Aorta (tissue), 5 donors: ENCODE results near the gene RAP1GAP2. TPM values are rescaled to one million over a fixed set of nuclear protein-coding genes. Genes with fewer than 3 reads are reported as not detected.

ENCODE experiments used
- ATAC-seq: fragments of 200-7000 bp; cut with Tn5 transposase; one replicate; pipeline ENCODE4 v1.9.1; 2022; ENCODE audit warnings: moderate library complexity; ENCODE audit not compliant: low FRiP score
- DNase-seq, 2 donors: peaks; one replicate each; pipeline ENCODE4 v3.0.0-alpha.2; 2020
- H3K27ac ChIP-seq, 2 donors: one replicate each; pipeline ENCODE4 v1.5.1; 2013; ENCODE audit warnings: low read length in 2 of 2, mild to moderate bottlenecking in 2 of 2, moderate library complexity in 2 of 2, control low read depth in 1 of 2, inconsistent platforms in 1 of 2, low read depth in 1 of 2
- H3K27me3 ChIP-seq, 2 donors: one replicate each; pipeline ENCODE4 v1.6.1; 2013; ENCODE audit warnings: control low read depth in 1 of 2, low read length in 1 of 2, mild to moderate bottlenecking in 1 of 2, moderate library complexity in 1 of 2; ENCODE audit not compliant: insufficient read depth in 2 of 2, control insufficient read depth in 1 of 2
- H3K36me3 ChIP-seq, 2 donors: one replicate each; pipeline ENCODE4 v1.6.1; 2013; ENCODE audit warnings: control low read depth in 1 of 2, low read length in 1 of 2, mild to moderate bottlenecking in 1 of 2; ENCODE audit not compliant: insufficient read depth in 2 of 2, control insufficient read depth in 1 of 2
- H3K4me1 ChIP-seq, 2 donors: one replicate each; pipeline ENCODE4 v1.6.1; 2013; ENCODE audit warnings: low read length in 2 of 2, control low read depth in 1 of 2, mild to moderate bottlenecking in 1 of 2, moderate library complexity in 1 of 2; ENCODE audit not compliant: insufficient read depth in 2 of 2, control insufficient read depth in 1 of 2
- H3K4me3 ChIP-seq, 2 donors: one replicate each; pipeline ENCODE4 v1.5.1; 2013; ENCODE audit warnings: low read length in 2 of 2, control low read depth in 1 of 2, mild to moderate bottlenecking in 1 of 2
- H3K9me3 ChIP-seq: one replicate; pipeline ENCODE4 v1.6.1; 2013; ENCODE audit warnings: mild to moderate bottlenecking, low read length; ENCODE audit not compliant: control insufficient read depth
- WGBS, 2 donors: extraction: QIAGEN DNeasy Blood & Tissue Kit; methylation state at CpG; one replicate each; pipeline ENCODE4 v1.1.7; 2013; 5-methylcytosine and 5-hydroxymethylcytosine counted together
- intact Hi-C, 2 donors: fragments of 100-400 bp; cut with DNase I; formaldehyde crosslinking; loops; one replicate each; pipeline versions ENCODE4 v1.14.2 to v1.15.0; 2022
- polyA plus RNA-seq, 2 donors: library from polyadenylated mRNA; stranded (reverse); fragments of 200-250 nt; gene quantifications; one replicate each; pipeline ENCODE4 v1.2.3, GENCODE V29; 2013
- total RNA-seq, 2 donors: library from RNA; stranded (reverse); fragmentation: NEBNext Ultra II Directional; extraction: Animal tissue kit (Norgen Biotek cat#: 25700); gene quantifications; one replicate each; pipeline ENCODE4 v1.2.1, GENCODE V29; 2021
- donor health status: healthy with polysubstance abuse.
- donor health status: Bipolar disorder and iron deficiency.
- donor health status: DM: no; HTN: no; CAD: no.
- donor health status: DM: no; HTN: no; CAD: no.
- donor health status: DM: yes; HTN: yes; CAD: no.

RAP1GAP2 gene
- total and polyA plus RNA-seq, 4 donors: 2.0 to 7.7 (median 4.2) TPM

GRCh38 chr17:3012926-3013581, 216.8 kb downstream of the RAP1GAP2 start:
- Histone ChIP-seq H3K9me3 (no peaks in the 10 kb centered on the region), H3K36me3 (no peaks in the 10 kb centered on the region), H3K27me3 (no peaks in the 10 kb centered on the region), H3K4me1 (no peaks in the 10 kb centered on the region), H3K4me3 (no peak overlapping the region), H3K27ac (no peak overlapping the region)
- ATAC-seq (peak; percentile 84), DNase-seq (peak; percentile 76 to 81)
- 52 to 57% methylated on average over 21 of the region's 21 CpGs for WGBS, 2 donors
- intact Hi-C loops: loop anchor here (5.0 kb wide), 2 partner anchors 166 to 186 kb away; no protein-coding TSS in a partner anchor

- Histone ChIP-seq H3K9me3 (no peaks in the 10 kb centered on the region), H3K27ac (no peak overlapping the region), H3K4me1 (no peaks in the 10 kb centered on the region), H3K27me3 (no peaks in the 10 kb centered on the region), H3K4me3 (no peak overlapping the region), H3K36me3 (peaks cover 0 to 1% of the 10 kb centered on the region in 2 donors)
- 74 to 85% methylated on average over 7 of the region's 7 CpGs for WGBS, 2 donors
- DNase-seq (no peak), ATAC-seq (no peak)
- intact Hi-C loops: loop anchor here in 1 of 2 donors (2.0 kb wide), 1 partner anchor 187 kb away; no protein-coding TSS in a partner anchor
Observed at GRCh38 chr17:3015890-3016289, 219.7 kb downstream of the RAP1GAP2 start.

- DNase-seq: peak in 1 of 2 donors; percentile 34
Observed at GRCh38 chr17:3017936-3018335, 221.7 kb downstream of the RAP1GAP2 start.

GRCh38 chr17:3019761-3020160, 223.5 kb downstream of the RAP1GAP2 start:
- intact Hi-C loops: no loop called here
- H3K36me3 ChIP-seq: peaks cover 0 to 1% of the 10 kb centered on the region in 2 donors
- no peaks in the 10 kb centered on the region for H3K9me3 ChIP-seq
- DNase-seq (peak; percentile 32 to 53), ATAC-seq (no peak)
- H3K4me3 ChIP-seq: no peak overlapping the region
- H3K27ac ChIP-seq: no peak overlapping the region
- H3K4me1 ChIP-seq: no peaks in the 10 kb centered on the region
- H3K27me3 ChIP-seq: no peaks in the 10 kb centered on the region
- 72 to 89% methylated on average over 9 of the region's 9 CpGs for WGBS, 2 donors

More at GRCh38 chr17:3017936-3018335, 221.7 kb downstream of the RAP1GAP2 start:
- no peaks in the 10 kb centered on the region for H3K9me3 ChIP-seq
- H3K4me1 ChIP-seq: no peaks in the 10 kb centered on the region
- peaks cover 0 to 1% of the 10 kb centered on the region in 2 donors for H3K36me3 ChIP-seq
- no peak overlapping the region for H3K27ac ChIP-seq
- WGBS, 2 donors: 96% methylated on average over 15 of the region's 15 CpGs
- intact Hi-C loops: no loop called here
- H3K27me3 ChIP-seq: no peaks in the 10 kb centered on the region
- no peak for ATAC-seq
- H3K4me3 ChIP-seq: no peak overlapping the region

- no peak overlapping the region for H3K4me3 ChIP-seq
- no peaks in the 10 kb centered on the region for H3K4me1 ChIP-seq
- peaks cover 0 to 1% of the 10 kb centered on the region in 2 donors for H3K36me3 ChIP-seq
- 98% methylated on average over 16 of the region's 16 CpGs for WGBS, 2 donors
- no peak overlapping the region for H3K27ac ChIP-seq
- peak; percentile 14 to 20 for DNase-seq
- intact Hi-C loops: no loop called here
- no peak for ATAC-seq
- H3K9me3 ChIP-seq: no peaks in the 10 kb centered on the region
- no peaks in the 10 kb centered on the region for H3K27me3 ChIP-seq
Observed at GRCh38 chr17:3020381-3020780, 224.1 kb downstream of the RAP1GAP2 start.

GRCh38 chr17:3022197-3022596, 226.0 kb downstream of the RAP1GAP2 start:
- H3K27me3 ChIP-seq: no peaks in the 10 kb centered on the region
- no peaks in the 10 kb centered on the region for H3K9me3 ChIP-seq
- H3K36me3 ChIP-seq: peaks cover 0 to 1% of the 10 kb centered on the region in 2 donors
- intact Hi-C loops: no loop called here
- 89 to 92% methylated on average over 4 of the region's 4 CpGs for WGBS, 2 donors
- H3K27ac ChIP-seq: no peak overlapping the region
- H3K4me3 ChIP-seq: no peak overlapping the region
- ATAC-seq (no peak), DNase-seq (no peak)
- no peaks in the 10 kb centered on the region for H3K4me1 ChIP-seq

GRCh38 chr17:3024346-3024745, 228.1 kb downstream of the RAP1GAP2 start:
- H3K4me1 ChIP-seq: no peaks in the 10 kb centered on the region
- peaks cover 0 to 1% of the 10 kb centered on the region in 2 donors for H3K36me3 ChIP-seq
- H3K4me3 ChIP-seq: no peak overlapping the region
- H3K27me3 ChIP-seq: no peaks in the 10 kb centered on the region
- no peaks in the 10 kb centered on the region for H3K9me3 ChIP-seq
- no peak overlapping the region for H3K27ac ChIP-seq
- intact Hi-C loops: no loop called here
- WGBS, 2 donors: 93 to 96% methylated on average over 2 of the region's 2 CpGs
- ATAC-seq (no peak), DNase-seq (no peak)

GRCh38 chr17:3025421-3026124, 229.3 kb downstream of the RAP1GAP2 start:
- 91 to 97% methylated on average over 17 of the region's 17 CpGs for WGBS, 2 donors
- DNase-seq: peak; percentile 21 to 53
- no peaks in the 10 kb centered on the region for H3K4me1 ChIP-seq
- intact Hi-C loops: no loop called here
- H3K4me3 ChIP-seq: no peak overlapping the region
- peaks cover 0 to 1% of the 10 kb centered on the region in 2 donors for H3K36me3 ChIP-seq
- H3K27me3 ChIP-seq: no peaks in the 10 kb centered on the region
- H3K27ac ChIP-seq: no peak overlapping the region
- H3K9me3 ChIP-seq: no peaks in the 10 kb centered on the region
- ATAC-seq: no peak
